H4 (cell line): ENCODE measurements around the gene TLDC2. TPM values are rescaled to one million over a fixed set of nuclear protein-coding genes. Genes with fewer than 3 reads are reported as not detected.
"Not testable (repeated sequence)": the region's sequence is repeated elsewhere in the genome, so short reads cannot be mapped to it uniquely, and the experiment has no call there.

ENCODE experiments used
- DNase-seq: peaks from one replicate; pipeline ENCODE4 v3.0.0-alpha.2; 2015; ENCODE audit warnings: low spot score
- total RNA-seq: library from RNA; depleted of rRNA; stranded (reverse); fragments of >200 nt; shearing (Covaris generic); gene quantifications from 2 replicates; pipeline ENCODE4 v1.2.3, GENCODE V29; 2014

Gene TLDC2
- total RNA-seq, 1 experiment from 2014 or later, result not detected

GRCh38 chr20:36866681-36867495 is 9.1 kb upstream of the TLDC2 start:
- no peak for DNase-seq

- no peak for DNase-seq
Measured at GRCh38 chr20:36871640-36872570, 4.0 kb upstream of the TLDC2 start.

GRCh38 chr20:36872852-36873251 is 3.1 kb upstream of the TLDC2 start:
- DNase-seq, result peak; percentile 40

- no peak for DNase-seq
Measured at GRCh38 chr20:36873498-36874189, 2.3 kb upstream of the TLDC2 start.

- not testable (repeated sequence) for DNase-seq
Measured at GRCh38 chr20:36875093-36875492, 845 bp upstream of the TLDC2 start.

GRCh38 chr20:36876473-36876833 is 515 bp downstream of the TLDC2 start:
- DNase-seq, result no peak

GRCh38 chr20:36878941-36879340 is 3.0 kb downstream of the TLDC2 start:
- no peak for DNase-seq

GRCh38 chr20:36880741-36881250 is 4.9 kb downstream of the TLDC2 start:
- DNase-seq, result no peak

GRCh38 chr20:36881331-36881730 is 5.4 kb downstream of the TLDC2 start:
- no peak for DNase-seq

GRCh38 chr20:36881888-36882287 is 6.0 kb downstream of the TLDC2 start:
- DNase-seq, result no peak

- no peak for DNase-seq
Measured at GRCh38 chr20:36883977-36884535, 8.1 kb downstream of the TLDC2 start.

- no peak for DNase-seq
Measured at GRCh38 chr20:36885356-36885755, 9.4 kb downstream of the TLDC2 start.

- DNase-seq, result peak; percentile 70
Measured at GRCh38 chr20:36886859-36887751, 11.2 kb downstream of the TLDC2 start.

- DNase-seq, result no peak
Measured at GRCh38 chr20:36887752-36888090, 11.8 kb downstream of the TLDC2 start.

GRCh38 chr20:36888880-36889516 is 13.1 kb downstream of the TLDC2 start:
- no peak for DNase-seq

- DNase-seq, result no peak
Measured at GRCh38 chr20:36890586-36890985, 14.6 kb downstream of the TLDC2 start.

- no peak for DNase-seq
Measured at GRCh38 chr20:36891211-36891610, 15.3 kb downstream of the TLDC2 start.

GRCh38 chr20:36893801-36894200 is 17.9 kb downstream of the TLDC2 start:
- no peak for DNase-seq

GRCh38 chr20:36895036-36895435 is 19.1 kb downstream of the TLDC2 start:
- no peak for DNase-seq

- no peak for DNase-seq
Measured at GRCh38 chr20:36904690-36905089, 28.8 kb downstream of the TLDC2 start.
